Gastroesophageal sphincter (tissue), 4 donors: Measurements from ENCODE around the gene PEX3. TPM values are rescaled to one million over a fixed set of nuclear protein-coding genes. Genes with fewer than 3 reads are reported as not detected.
A peak's percentile ranks its signal among the peaks of the same experiment; 100 is the strongest.

Experiments
- ATAC-seq: fragments of 150-250 bp; one replicate; pipeline ENCODE4 v1.9.1; 2016; ENCODE audit warnings: mild to moderate bottlenecking, moderate library complexity
- H3K27ac ChIP-seq, 4 donors: fragments of 200-600 bp; sonication (generic) in 3 of 4; 1 replicate in 3 of 4; 2 replicates in 1 of 4; pipeline ENCODE4 v1.5.1; 2016 to 2019
- H3K27me3 ChIP-seq: fragments of 200-600 bp; sonication (generic); one replicate; pipeline ENCODE4 v1.5.1; 2019
- H3K36me3 ChIP-seq, 2 donors: fragments of 200-600 bp; sonication (generic); one replicate each; pipeline ENCODE4 v1.5.1; 2019; ENCODE audit warnings: control low read depth in 1 of 2
- H3K4me1 ChIP-seq, 3 donors: fragments of 200-600 bp; sonication (generic); 1 replicate in 2 of 3; 2 replicates in 1 of 3; pipeline ENCODE4 v1.5.1; 2016 to 2019; ENCODE audit warnings: control low read depth in 2 of 3
- H3K4me3 ChIP-seq, 2 donors: fragments of 200-600 bp; sonication (generic); one replicate each; pipeline ENCODE4 v1.5.1; 2019; ENCODE audit warnings: mild to moderate bottlenecking in 1 of 2, moderate library complexity in 1 of 2
- H3K9me3 ChIP-seq, 3 donors: fragments of 200-600 bp; sonication (generic); one replicate each; pipeline ENCODE4 v1.5.1; 2017 to 2019; ENCODE audit warnings: control low read depth in 2 of 3
- EP300 ChIP-seq: sonication (generic); formaldehyde crosslinking; IDR thresholded peaks from one replicate; pipeline ENCODE4 v1.6.1; 2017; ENCODE audit warnings: antibody characterized with exemption, mild to moderate bottlenecking
- POLR2A ChIP-seq, 2 donors: fragments of 450-650 bp; IDR thresholded peaks; one replicate each; pipeline ENCODE4 v1.6.1; 2017; ENCODE audit warnings: antibody characterized with exemption in 2 of 2, mild to moderate bottlenecking in 2 of 2, moderate library complexity in 1 of 2
- POLR2AphosphoS5 ChIP-seq: sonication (generic); formaldehyde crosslinking; IDR thresholded peaks from one replicate; pipeline ENCODE4 v1.6.1; 2017; ENCODE audit warnings: antibody characterized with exemption
- WGBS, 2 donors: methylation state at CpG; one replicate each; pipeline ENCODE4 v1.1.5; 2018; ENCODE audit warnings: low coverage in 1 of 2; 5-methylcytosine and 5-hydroxymethylcytosine counted together
- total RNA-seq, 4 donors: library from RNA; depleted of rRNA; stranded (reverse); fragments of >200 nt; gene quantifications; one replicate each; pipeline ENCODE4 v1.1.0, GENCODE V29; 2016
- TF ChIP-seq, protein P1 (sequence below), 4 experiments: fragments of 200-600 bp in 2 of 4; fragments of 450-650 bp in 2 of 4; sonication (generic) in 1 of 4; IDR thresholded peaks; one replicate each; pipeline ENCODE4 v1.5.1; 2017 to 2019; ENCODE audit warnings: antibody characterized with exemption in 4 of 4, mild to moderate bottlenecking in 2 of 4, moderate library complexity in 2 of 4

The PEX3 gene
- total RNA-seq, 4 donors from 2014 or later = 12.5 to 20.4 (median 16.6) TPM

DNA sequence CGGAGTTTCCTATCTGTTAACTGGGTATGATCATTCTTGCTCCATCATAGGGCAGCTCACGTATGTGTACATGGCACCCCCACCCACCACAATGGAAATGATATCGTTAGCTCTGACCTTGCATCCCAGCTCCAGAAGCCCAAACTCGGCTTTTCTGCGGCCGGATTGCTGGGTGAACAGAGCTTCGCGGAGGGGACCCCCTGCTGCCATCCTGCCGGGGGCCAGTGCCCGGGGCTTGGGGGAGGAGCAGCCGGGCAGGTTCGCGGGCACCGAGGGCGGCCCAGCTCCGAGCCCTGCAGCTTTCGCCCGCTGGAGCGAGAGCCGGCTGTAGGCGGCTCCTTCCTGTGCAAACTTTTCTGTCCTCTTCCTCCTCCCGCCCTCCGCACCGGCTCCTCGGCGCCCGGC, 85.9 kb downstream of the PEX3 start:
- H3K27ac ChIP-seq = peak overlapping the region in 3 of 4 donors; percentile 78 to 81 (median 79)

DNA sequence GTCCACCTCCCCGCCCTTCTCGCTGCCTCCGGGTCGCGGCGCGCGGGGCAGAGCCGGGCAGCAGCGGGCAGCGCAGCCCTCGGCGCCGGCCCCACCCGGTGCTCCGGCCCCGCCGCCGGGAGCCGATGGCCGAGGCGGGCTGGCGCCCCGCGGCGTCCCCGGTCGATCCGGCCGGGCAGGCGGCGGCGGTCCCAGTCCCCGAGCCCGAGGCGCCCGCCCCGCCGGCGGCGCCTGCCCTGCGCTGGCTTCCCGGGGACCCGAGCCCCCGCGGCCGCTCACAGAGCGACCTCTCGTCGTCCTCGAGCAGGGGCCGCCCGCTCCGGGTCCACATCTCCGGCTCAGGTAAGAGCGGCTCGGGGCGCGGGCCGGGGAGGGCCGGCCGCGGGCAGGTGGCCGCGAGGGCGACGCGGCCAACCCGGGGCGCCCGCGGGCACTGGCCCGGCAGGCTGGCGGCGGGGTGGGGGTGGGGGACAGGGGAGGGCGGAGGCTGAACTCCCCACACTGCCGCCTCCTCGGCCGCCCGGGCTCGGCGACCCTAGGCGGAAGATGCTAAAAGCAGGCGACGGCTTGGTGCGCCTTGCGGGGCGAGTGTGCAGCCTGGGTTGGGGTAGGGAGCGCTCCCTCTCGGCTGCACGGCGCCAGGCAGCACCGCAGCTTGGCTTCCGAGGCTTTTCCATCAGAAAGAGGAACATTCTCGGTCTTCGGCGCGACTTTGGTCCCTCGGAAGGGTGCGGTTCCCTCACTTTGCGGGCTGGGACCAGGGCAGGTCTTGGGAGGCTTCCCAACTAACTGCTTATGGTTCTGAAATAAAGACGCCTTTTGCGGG, 86.5 kb downstream of the PEX3 start:
- peak; percentile 84 for ATAC-seq
- peaks cover 0 to 17% (median 6%) of the 10 kb centered on the region in 3 donors for H3K4me1 ChIP-seq
- peak overlapping the region; percentile 59 to 63 for H3K4me3 ChIP-seq
- WGBS, 2 donors = 0% methylated on average over 11 of the region's 103 CpGs; no CpG with 5 or more reads in 1 of the 2 donors
- H3K9me3 ChIP-seq = no peaks in the 10 kb centered on the region
- peak overlapping the region in 3 of 4 donors; percentile 78 to 81 (median 79) for H3K27ac ChIP-seq
- TF ChIP-seq, protein P1, sequence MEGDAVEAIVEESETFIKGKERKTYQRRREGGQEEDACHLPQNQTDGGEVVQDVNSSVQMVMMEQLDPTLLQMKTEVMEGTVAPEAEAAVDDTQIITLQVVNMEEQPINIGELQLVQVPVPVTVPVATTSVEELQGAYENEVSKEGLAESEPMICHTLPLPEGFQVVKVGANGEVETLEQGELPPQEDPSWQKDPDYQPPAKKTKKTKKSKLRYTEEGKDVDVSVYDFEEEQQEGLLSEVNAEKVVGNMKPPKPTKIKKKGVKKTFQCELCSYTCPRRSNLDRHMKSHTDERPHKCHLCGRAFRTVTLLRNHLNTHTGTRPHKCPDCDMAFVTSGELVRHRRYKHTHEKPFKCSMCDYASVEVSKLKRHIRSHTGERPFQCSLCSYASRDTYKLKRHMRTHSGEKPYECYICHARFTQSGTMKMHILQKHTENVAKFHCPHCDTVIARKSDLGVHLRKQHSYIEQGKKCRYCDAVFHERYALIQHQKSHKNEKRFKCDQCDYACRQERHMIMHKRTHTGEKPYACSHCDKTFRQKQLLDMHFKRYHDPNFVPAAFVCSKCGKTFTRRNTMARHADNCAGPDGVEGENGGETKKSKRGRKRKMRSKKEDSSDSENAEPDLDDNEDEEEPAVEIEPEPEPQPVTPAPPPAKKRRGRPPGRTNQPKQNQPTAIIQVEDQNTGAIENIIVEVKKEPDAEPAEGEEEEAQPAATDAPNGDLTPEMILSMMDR (IDR thresholded peaks at IDR 0.05) = peak in 3 of 4 experiments; percentile 32 to 65 (median 48)
- TF ChIP-seq POLR2A (IDR thresholded peaks at IDR 0.05) (no peak), POLR2AphosphoS5 (no peak)
- no peaks in the 10 kb centered on the region for H3K27me3 ChIP-seq
- no peaks in the 10 kb centered on the region for H3K36me3 ChIP-seq

More for the DNA sequence above, 85.9 kb downstream of the PEX3 start:
- TF ChIP-seq EP300 = no peak
- no peak for TF ChIP-seq POLR2AphosphoS5
- no peak for TF ChIP-seq POLR2A (IDR thresholded peaks at IDR 0.05)
- TF ChIP-seq, protein P1 (IDR thresholded peaks at IDR 0.05) = no peak
- Histone ChIP-seq H3K36me3 (no peaks in the 10 kb centered on the region), H3K9me3 (no peaks in the 10 kb centered on the region), H3K4me1 (peaks cover 0 to 17% (median 6%) of the 10 kb centered on the region in 3 donors), H3K4me3 (peak overlapping the region; percentile 59 to 63), H3K27me3 (no peaks in the 10 kb centered on the region)
- ATAC-seq = peak; percentile 60
- WGBS, 2 donors = 0% methylated on average over 15 of the region's 27 CpGs; no CpG with 5 or more reads in 1 of the 2 donors

DNA sequence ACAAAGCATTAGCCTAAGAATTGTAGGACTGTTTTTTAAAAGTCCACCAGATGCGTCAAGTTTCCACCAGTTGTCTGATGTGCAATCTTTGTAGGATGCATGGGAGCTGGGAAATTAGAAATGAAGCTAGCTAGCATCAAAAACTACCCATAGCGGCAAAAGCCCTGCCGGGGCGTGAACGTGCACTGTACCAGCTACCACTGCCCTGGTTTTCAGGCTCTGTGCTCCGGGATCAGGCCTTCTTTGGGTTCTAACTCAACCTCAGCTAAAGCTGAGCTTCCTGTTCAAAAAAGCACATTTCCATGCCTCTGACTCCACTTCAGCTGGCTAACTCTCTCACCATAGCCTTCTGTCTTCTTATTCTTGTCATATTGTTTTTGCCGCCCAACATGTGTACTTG, 87.8 kb downstream of the PEX3 start:
- WGBS, 2 donors = 96 to 100% methylated on average over 2 to 7 of the region's 7 CpGs
- Histone ChIP-seq H3K4me3 (no peak overlapping the region), H3K4me1 (peaks cover 0 to 17% (median 6%) of the 10 kb centered on the region in 3 donors), H3K27ac (no peak overlapping the region), H3K9me3 (no peaks in the 10 kb centered on the region), H3K36me3 (no peaks in the 10 kb centered on the region), H3K27me3 (no peaks in the 10 kb centered on the region)
- ATAC-seq = no peak
- TF ChIP-seq POLR2A (IDR thresholded peaks at IDR 0.05) (no peak), POLR2AphosphoS5 (no peak), EP300 (no peak)
- TF ChIP-seq, protein P1 (IDR thresholded peaks at IDR 0.05) = no peak

DNA sequence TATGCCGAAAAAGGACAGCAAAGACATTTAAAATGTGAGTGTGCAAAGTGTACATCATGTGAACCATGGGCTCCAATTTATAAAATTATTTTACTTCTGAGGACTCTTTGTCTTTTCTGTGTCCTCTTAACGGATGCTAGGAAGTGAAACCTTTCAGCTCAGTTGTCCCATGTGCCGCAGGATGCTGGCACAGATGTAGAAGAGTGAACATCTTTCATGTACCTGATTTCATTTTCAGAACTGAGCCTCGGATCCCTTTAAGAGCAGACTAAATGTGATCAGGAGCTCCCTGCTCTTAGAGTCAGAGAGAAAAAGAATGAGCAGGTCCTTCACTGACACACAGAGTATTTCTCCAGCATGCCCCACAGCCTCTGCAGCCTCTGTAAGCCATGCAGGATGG, 88.5 kb downstream of the PEX3 start:
- H3K9me3 ChIP-seq = no peaks in the 10 kb centered on the region
- H3K4me3 ChIP-seq = no peak overlapping the region
- no peak for ATAC-seq
- no peak overlapping the region for H3K27ac ChIP-seq
- no peaks in the 10 kb centered on the region for H3K36me3 ChIP-seq
- no peaks in the 10 kb centered on the region for H3K27me3 ChIP-seq
- WGBS, 2 donors = 89 to 95% methylated on average over 3 of the region's 4 CpGs
- TF ChIP-seq POLR2AphosphoS5 = no peak
- TF ChIP-seq, protein P1 (IDR thresholded peaks at IDR 0.05) = no peak
- no peak for TF ChIP-seq EP300
- no peak for TF ChIP-seq POLR2A (IDR thresholded peaks at IDR 0.05)
- peaks cover 0 to 17% (median 6%) of the 10 kb centered on the region in 3 donors for H3K4me1 ChIP-seq

DNA sequence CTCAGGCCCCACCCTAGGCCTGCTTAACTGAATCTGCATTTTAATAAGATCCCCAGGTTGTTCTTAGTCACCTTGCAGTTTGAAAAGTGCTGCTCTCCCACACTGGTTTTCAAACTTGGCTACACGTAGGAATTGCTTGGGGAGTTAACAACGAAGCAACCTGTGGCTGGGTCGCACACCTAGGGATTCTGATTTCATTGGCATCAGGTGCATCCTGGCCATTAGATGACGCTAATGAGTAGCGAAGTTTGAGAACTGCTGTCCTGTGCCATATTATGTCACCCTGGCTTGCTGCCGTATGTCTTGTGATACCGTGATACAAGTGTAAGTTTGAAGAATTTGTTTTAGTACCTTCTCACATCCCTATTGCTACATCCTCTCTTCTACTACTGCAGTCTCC, 89.1 kb downstream of the PEX3 start:
- no peak for ATAC-seq
- Histone ChIP-seq H3K4me1 (peaks cover 0 to 17% (median 6%) of the 10 kb centered on the region in 3 donors), H3K9me3 (no peaks in the 10 kb centered on the region), H3K4me3 (no peak overlapping the region), H3K27ac (no peak overlapping the region), H3K27me3 (no peaks in the 10 kb centered on the region), H3K36me3 (no peaks in the 10 kb centered on the region)
- WGBS, 2 donors = 92 to 93% methylated on average over 7 of the region's 7 CpGs
- TF ChIP-seq, protein P1 (IDR thresholded peaks at IDR 0.05) = no peak
- TF ChIP-seq POLR2A (IDR thresholded peaks at IDR 0.05) (no peak), POLR2AphosphoS5 (no peak), EP300 (no peak)
